Thyroid gland (tissue), 4 donors: ENCODE results near the gene RNFT2.

Experiments used
- POLR2A ChIP-seq, 2 donors: fragments of 450-650 bp; IDR thresholded peaks; one replicate each; pipeline ENCODE4 v1.6.1; 2017; ENCODE audit warnings: antibody characterized with exemption in 2 of 2, mild to moderate bottlenecking in 2 of 2, moderate library complexity in 1 of 2
- TF ChIP-seq, protein P1 (sequence below), 6 experiments: fragments of 200-600 bp in 3 of 6; fragments of 450-650 bp in 3 of 6; sonication (generic) in 3 of 6; IDR thresholded peaks; one replicate each; pipeline ENCODE4 v1.5.1; 2016 to 2019; ENCODE audit warnings: antibody characterized with exemption in 6 of 6, mild to moderate bottlenecking in 2 of 6, inconsistent platforms in 1 of 6, moderate library complexity in 1 of 6

DNA sequence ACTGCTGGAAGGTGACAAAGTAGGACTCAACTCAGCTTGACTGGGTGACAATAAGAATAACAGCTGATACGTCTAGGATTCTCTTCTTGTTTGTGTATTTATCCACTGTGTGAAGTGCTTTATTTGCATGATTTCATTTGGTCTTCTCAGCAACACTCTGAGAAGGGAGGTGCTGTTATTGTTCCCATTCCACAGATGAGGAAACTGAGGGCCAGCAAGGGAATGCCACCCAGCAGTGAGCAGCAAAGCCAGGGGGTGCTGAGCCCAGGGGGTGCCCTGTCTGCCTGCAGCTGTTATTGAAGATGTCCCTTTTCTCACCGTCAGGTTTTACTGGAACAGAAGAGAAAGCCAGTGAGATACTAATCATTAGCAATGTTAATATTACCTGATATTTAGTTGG is 62.8 kb downstream of the RNFT2 start:
- TF ChIP-seq POLR2A (IDR thresholded peaks at IDR 0.05), result no peak
- TF ChIP-seq, protein P1, sequence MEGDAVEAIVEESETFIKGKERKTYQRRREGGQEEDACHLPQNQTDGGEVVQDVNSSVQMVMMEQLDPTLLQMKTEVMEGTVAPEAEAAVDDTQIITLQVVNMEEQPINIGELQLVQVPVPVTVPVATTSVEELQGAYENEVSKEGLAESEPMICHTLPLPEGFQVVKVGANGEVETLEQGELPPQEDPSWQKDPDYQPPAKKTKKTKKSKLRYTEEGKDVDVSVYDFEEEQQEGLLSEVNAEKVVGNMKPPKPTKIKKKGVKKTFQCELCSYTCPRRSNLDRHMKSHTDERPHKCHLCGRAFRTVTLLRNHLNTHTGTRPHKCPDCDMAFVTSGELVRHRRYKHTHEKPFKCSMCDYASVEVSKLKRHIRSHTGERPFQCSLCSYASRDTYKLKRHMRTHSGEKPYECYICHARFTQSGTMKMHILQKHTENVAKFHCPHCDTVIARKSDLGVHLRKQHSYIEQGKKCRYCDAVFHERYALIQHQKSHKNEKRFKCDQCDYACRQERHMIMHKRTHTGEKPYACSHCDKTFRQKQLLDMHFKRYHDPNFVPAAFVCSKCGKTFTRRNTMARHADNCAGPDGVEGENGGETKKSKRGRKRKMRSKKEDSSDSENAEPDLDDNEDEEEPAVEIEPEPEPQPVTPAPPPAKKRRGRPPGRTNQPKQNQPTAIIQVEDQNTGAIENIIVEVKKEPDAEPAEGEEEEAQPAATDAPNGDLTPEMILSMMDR (IDR thresholded peaks at IDR 0.05), result no peak
